A172 (cell line): ENCODE measurements around the gene ESCO1. TPM values are rescaled to one million over a fixed set of nuclear protein-coding genes. Genes with fewer than 3 reads are reported as not detected.

Experiments used
- DNase-seq: peaks from one replicate; pipeline ENCODE4 v3.0.0-alpha.2; 2015; ENCODE audit warnings: low spot score
- total RNA-seq: library from RNA; depleted of rRNA; stranded (reverse); fragments of >200 nt; shearing (Covaris generic); gene quantifications from 2 replicates; pipeline ENCODE4 v1.2.3, GENCODE V29; 2014; rRNA removed

Gene ESCO1
- total RNA-seq, 1 experiment from 2014 or later = 29.2 TPM

DNA sequence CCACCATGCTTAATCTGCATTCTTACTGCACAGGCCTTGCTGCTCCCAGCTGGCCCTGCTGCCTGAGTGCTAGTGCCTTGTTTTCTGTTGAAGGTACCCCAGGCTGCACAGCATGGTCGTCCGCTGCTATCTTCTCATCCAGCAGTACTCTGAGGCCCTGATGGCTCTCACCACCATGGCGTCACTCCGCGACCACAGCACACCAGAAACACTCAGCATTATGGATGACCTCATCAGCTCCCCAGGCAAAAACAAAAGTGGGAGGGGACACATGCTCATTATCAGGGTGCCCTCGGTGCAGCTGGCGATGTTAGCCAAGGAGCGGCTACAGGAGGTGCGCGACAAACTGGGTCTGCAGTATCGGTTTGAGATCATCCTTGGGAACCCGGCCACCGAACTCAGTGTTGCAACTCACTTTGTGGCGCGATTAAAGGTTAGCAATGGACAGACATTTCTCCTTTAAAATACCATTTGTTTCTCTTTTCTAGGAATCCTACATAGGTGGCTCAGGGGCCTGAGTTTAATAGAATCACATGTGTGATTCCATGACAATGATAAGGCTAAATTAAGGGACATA, 110.5 kb downstream of the ESCO1 start:
- DNase-seq = peak; percentile 9

GRCh38 chr18:21489119-21489750, 111.3 kb downstream of the ESCO1 start:
- DNase-seq = peak; percentile 54

GRCh38 chr18:21486905-21487437, 113.5 kb downstream of the ESCO1 start:
- DNase-seq = no peak

DNA sequence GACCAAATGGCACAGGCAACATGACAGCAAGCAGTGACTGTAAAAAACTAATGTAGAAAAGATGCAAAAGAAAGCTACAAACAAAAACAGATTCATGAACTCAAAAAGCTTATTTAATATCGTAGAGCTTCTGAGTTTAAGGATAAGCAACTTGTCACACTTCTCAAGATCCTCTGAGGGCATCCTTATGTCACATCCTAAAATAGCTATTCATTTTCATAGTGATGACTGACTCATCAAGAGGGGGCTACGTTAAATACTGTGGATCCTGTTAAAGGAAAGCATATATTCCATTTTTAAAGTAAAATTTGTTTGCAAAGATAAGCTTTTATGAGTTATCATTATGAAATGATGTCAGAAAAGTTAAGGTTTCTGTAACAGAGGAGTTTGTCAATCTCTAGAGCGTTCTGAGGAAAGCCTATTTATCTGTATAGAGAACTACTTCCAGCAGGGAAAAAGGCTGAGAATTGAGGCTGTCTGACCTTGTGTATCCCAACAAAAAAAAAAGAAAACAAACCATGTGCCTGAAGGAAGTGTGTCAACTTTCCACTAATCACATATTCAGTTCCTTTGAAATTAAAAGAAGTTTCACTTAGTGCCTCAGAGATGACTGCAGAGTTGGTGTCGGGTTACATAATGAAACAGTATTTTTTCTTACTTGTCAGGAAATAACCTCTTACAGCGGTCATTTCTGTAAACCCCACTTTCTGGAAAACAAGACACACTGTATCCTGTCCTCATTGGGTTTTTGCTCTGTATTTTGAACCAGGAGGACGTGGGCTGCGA, 115.5 kb downstream of the ESCO1 start:
- peak; percentile 30 for DNase-seq

GRCh38 chr18:21483051-21483450, 117.5 kb downstream of the ESCO1 start:
- DNase-seq = no peak

GRCh38 chr18:21481739-21482138, 118.8 kb downstream of the ESCO1 start:
- DNase-seq = no peak

GRCh38 chr18:21479721-21480120, 120.8 kb downstream of the ESCO1 start:
- DNase-seq = no peak

Other genes starting within 250 kb of the ESCO1 start
- gene SNRPD1, start 11.6 kb upstream of the ESCO1 start, total RNA-seq = 69.5 and 94.1 TPM in 2 replicates
- 47.6 and 56.1 TPM in 2 replicates for gene ABHD3, start 104.1 kb upstream of the ESCO1 start, total RNA-seq
- 69.9 and 78.9 TPM in 2 replicates for gene MIB1, start 140.1 kb upstream of the ESCO1 start, total RNA-seq